NCI-H1930 (cell line): ENCODE measurements around the gene EPHB1.

Experiments
- DNase-seq, 2 experiments: peaks; one replicate each; lab custom pipeline; 2025; lab: John Stamatoyannopoulos, UW

EPHB1 gene

DNA sequence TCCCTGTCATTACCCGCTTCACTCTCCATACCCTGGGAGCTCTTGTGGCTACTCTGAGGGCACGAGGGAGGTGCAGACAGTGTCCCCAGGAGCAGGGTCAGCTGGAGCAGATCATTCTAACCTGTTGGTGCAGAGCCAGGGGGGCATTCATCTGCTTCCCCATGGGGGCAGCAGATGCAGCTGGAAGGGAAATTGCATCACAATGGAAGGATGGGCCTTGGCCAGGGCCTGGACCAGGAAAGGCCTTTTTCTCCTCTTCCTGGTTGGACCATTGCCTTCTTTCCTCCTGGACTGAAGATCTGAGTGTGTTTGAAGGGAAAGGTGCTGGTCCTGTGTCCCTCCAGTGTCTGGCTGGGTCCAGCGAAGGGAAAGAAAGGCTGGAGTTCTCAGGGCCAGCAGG, 55.7 kb downstream of the EPHB1 start:
- no peak for DNase-seq

GRCh38 chr3:134852132-134852531, 57.1 kb downstream of the EPHB1 start:
- DNase-seq, result no peak

DNA sequence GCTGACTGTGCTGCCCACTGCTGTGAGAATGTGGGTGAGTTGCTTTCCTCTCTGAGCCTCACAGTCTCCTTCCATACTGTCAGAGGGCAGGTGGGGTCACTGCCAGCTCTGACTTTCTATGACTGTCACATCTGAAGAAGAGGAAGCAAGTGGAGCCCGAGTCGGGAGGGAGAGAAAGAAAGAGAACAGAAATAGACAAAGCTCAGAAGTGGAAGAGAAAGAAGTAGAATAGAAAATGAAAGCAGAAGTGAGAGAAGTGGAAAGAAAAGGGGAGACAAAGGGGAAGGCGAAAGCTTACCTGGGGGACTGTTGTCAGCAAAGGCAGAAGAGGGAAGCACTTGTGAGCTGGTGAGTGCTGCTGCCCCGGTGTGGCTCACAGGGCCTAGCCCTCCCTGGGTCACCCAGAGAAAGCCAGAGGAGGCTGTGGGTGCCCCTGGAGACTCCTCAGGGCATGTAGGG, 57.9 kb downstream of the EPHB1 start:
- no peak for DNase-seq

DNA sequence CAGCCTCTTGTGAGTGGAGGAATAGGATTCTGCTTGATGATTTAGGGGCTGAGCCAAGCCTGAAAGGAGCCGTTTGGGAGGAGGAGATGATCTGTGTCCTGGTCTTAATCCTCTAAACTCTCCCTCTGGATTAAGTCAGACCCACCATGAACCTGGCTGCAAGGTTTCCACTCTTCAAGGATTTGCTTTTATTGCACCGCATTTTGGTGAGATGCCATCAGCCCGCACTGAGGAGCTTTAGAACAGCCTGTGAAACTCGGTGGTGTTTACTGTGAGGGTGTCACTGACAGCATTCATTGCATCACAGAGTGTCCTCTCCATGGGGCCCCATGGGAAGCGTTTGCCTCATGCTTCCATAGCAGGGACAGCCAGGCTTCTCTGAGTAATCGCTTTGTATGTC, 59.2 kb downstream of the EPHB1 start:
- DNase-seq, result no peak

DNA sequence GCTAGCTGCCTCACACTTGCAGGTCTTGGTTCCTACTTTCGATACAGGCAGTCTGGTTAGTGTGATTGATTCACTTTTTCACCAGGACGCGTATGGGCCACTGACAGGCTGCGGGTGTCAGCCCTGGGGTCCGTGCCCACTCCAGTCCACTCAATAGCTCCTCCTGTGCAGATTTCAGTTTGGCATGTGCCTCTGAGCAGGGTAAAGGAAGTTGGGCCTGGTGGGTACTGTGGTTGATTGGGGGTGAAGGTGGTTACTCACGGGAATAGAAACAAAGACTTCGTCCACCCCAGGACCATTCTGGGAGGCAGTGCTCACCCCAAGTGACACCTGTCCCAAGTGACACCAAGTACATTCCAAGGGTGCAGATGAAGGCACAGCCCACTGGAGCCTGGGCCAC, 62.3 kb downstream of the EPHB1 start:
- no peak for DNase-seq

DNA sequence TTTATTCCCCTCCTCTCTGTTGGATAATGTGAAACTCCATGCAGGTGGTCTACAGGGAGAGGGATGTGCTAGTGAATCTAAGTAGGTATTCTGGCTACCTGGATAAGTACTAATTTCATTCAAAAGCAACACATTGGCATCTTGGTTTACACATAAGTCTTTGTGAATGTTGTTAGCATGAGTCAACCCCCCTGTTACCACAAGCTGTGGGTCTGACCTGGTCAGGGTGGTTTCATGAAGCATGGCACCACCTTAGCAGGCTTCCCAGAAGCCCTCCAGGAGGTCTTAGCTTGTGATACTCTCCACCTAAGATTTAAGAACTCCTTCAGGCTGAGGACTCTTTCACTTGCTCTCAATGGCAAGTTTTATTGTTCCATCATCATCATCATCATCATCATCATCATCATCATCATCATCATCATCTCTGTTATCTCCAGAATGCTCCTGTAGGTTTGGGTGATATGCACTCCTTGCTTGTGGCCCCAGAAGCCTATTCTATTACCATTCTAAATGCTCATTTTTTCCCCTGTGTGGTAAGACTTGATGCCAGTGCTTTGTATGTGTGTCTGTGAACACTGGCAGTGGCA, 62.8 kb downstream of the EPHB1 start:
- no peak for DNase-seq

- no peak for DNase-seq
Observed at GRCh38 chr3:134858441-134859035, 63.5 kb downstream of the EPHB1 start.

- no peak for DNase-seq
Observed at GRCh38 chr3:134859341-134859740, 64.3 kb downstream of the EPHB1 start.

- DNase-seq, result no peak
Observed at GRCh38 chr3:134860141-134860540, 65.1 kb downstream of the EPHB1 start.

DNA sequence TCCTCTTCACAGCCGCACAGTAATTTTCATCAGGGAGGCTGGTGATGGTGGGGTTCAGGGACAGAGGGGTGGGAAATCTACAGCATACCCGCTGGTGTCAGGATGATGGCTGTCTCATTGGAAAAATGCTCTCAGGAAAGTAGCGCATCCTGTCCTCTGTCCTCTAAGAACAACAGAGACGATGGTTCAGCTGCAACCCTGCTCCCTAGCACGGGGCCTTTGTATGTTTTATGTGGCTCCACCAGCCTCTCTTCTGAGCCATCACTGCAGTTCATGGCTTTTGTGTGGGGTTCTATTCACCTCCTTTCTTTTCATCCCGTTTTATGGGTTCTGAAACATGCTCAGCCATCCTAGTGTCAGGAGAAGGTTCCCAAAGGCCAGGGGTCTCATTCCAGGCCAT, 68.9 kb downstream of the EPHB1 start:
- DNase-seq, result no peak

GRCh38 chr3:134864636-134865035, 69.6 kb downstream of the EPHB1 start:
- DNase-seq, result no peak

DNA sequence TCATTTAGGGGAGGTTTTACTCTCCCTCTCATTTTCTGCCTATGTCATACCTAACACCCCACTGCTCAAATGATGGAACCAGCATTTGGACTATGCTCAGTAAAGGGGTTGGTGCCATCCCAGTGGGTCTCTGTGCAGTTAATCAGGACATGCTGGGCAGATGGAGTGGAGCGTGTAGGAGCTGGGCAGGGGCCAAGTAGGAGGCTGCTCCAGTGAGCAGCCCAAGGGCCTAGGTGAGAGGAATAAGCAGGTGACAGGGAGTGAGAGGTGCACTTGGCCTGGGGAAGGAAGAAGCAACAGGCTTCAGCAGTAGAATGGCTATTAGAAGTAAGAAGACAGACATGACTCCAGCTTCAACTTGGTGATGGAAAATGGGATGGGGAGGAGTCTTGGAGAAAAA, 72.2 kb downstream of the EPHB1 start:
- no peak for DNase-seq

DNA sequence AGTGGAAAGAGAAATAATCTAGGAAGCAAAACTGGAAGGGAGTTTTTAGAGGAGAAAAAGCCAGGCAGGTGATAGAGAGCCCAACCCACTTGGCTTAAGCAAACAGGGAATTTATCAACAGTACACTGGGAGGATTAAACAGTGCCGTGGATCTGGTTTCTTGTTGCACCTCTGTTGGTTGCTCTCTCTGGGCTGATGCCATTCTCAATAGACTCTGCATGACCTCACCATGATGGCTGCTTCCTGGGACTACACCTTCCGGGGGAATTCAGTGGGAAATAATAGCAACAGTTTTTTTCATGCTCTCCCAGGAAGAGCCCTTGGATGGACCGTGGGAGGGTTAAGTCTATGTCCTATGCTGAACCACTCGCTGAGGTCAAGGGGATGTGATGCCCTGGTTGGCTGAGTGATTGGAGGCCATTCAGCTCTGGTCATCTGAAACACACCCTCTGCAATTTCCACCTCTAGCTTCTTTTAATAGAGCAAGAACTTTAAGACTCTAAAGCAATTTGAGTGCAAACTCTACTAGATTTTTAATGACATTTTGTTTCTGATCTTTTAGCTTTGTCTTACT, 74.2 kb downstream of the EPHB1 start:
- no peak for DNase-seq

DNA sequence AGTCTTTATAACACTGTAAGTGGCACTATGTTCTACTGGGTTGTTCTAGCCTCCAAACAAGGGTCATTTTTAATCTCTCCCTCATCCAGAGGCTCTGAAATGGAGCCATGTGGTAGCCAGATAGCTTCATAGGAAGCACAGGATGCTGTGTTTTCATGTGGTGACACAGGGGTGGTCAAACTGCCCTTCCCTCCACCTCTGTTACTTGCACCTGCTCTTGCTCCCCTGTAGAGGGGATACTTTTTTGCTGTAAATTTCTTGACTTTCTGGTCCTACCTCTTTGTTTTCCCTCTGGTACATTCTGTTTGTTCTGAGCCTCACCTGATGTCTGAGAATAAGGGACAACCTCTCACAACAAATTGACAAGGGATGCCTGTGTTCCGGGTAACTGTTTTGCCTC, 76.8 kb downstream of the EPHB1 start:
- DNase-seq, result no peak

GRCh38 chr3:134872440-134873388, 77.7 kb downstream of the EPHB1 start:
- no peak for DNase-seq

- no peak for DNase-seq
Observed at GRCh38 chr3:134873789-134874188, 78.7 kb downstream of the EPHB1 start.

- DNase-seq, result no peak
Observed at GRCh38 chr3:134874737-134875413, 79.8 kb downstream of the EPHB1 start.

GRCh38 chr3:134876836-134877235, 81.8 kb downstream of the EPHB1 start:
- no peak for DNase-seq

DNA sequence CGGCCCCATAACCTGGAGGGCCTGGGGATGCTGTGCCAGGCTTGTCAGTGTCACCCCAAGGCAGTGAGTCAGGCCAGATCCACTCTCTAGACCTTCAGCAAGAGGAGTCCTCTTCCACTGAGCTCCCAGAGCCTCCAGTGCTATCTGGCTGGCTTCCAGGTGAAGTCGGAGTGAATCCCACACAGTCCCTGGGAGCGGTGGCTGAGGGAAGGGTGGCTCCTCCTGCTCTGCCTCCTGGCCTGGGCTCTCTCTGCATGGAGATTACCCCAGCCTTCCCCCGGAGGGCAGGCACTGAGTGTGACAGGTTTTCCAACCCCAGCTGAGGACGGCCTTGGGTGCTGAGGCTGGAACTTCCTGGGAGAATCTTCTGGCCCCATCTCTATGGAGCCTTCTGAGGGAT, 82.7 kb downstream of the EPHB1 start:
- DNase-seq, result no peak

GRCh38 chr3:134879990-134880389, 84.9 kb downstream of the EPHB1 start:
- peak in 1 of 2 experiments; percentile 42 for DNase-seq

DNA sequence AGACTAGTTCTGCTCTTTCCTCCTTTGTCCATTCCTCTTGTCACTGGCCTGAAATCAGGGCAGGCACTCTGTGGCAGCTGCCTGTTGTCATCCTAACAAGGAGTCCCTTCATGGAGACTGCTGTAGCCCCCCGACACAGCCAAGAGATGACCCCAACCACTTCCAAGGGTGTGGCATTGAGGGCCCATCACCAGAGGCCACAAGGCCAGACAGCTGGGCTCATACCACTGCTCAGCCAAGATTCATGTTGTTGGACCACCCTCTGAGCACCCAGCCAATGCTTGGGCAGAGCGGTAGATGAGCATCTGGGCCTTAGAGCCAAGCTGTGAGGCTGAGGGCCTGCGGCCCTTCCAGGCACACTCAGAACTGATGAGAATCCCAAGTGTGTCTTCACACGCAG, 85.4 kb downstream of the EPHB1 start:
- DNase-seq, result no peak

- no peak for DNase-seq
Observed at GRCh38 chr3:134881305-134881704, 86.2 kb downstream of the EPHB1 start.
